Astrocyte (in vitro differentiated cells and primary cell): ENCODE measurements around the gene OIP5.

Experiments used
- EZH2 ChIP-seq: IDR thresholded peaks from 2 replicates; pipeline ENCODE4 v1.6.1; 2012; ENCODE audit warnings: mild to moderate bottlenecking, low read length, inconsistent platforms; ENCODE audit not compliant: insufficient read depth
- TF ChIP-seq, protein P1 (sequence below): IDR thresholded peaks from 2 replicates; pipeline ENCODE4 v1.5.1; 2011; ENCODE audit warnings: low read depth, mild to moderate bottlenecking, inconsistent platforms, low read length, moderate library complexity; ENCODE audit not compliant: insufficient read depth

DNA sequence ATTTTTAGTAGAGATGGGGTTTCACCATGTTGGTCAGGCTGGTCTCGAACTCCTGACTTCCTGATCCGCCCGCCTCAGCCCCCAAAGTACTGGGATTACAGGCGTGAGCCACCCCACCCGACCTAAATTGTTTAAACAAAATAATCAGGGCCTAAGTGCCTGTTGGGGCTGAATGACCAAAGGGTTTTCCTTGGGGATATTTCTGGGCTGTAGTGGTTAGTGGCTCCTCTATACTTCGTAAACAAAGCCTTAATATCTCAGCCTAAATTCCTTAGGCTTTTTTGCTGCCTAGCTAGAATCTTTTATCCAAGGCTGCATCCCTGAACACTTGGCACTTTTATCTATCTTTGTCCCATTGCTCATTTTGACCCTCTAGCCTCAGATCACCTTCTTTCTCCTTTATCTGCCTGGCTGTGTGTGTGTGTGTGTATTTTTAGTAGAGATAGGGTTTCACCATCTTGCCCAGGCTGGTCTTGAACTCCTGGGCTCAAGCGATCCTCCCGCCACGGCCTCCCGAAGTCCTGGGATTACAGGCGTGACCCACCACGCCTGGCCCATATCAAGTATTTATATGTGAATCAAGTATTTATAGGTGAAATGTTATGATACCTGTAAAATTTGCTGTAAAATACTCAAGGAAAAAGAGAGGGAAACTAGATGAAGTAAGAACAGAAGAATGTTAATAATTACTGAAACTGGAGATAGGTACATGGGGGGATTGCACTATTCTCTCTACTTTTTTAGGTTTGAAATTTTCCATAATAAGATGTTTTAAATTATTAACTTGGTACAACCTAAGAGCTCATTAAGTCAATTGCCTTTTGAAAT lies 2.1 kb upstream of the OIP5 start:
- TF ChIP-seq, protein P1, sequence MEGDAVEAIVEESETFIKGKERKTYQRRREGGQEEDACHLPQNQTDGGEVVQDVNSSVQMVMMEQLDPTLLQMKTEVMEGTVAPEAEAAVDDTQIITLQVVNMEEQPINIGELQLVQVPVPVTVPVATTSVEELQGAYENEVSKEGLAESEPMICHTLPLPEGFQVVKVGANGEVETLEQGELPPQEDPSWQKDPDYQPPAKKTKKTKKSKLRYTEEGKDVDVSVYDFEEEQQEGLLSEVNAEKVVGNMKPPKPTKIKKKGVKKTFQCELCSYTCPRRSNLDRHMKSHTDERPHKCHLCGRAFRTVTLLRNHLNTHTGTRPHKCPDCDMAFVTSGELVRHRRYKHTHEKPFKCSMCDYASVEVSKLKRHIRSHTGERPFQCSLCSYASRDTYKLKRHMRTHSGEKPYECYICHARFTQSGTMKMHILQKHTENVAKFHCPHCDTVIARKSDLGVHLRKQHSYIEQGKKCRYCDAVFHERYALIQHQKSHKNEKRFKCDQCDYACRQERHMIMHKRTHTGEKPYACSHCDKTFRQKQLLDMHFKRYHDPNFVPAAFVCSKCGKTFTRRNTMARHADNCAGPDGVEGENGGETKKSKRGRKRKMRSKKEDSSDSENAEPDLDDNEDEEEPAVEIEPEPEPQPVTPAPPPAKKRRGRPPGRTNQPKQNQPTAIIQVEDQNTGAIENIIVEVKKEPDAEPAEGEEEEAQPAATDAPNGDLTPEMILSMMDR: no peak
- TF ChIP-seq EZH2: no peak
